Right lobe of liver (tissue), 6 donors: ENCODE measurements around the gene SRPK2. TPM values are rescaled to one million over a fixed set of nuclear protein-coding genes. Genes with fewer than 3 reads are reported as not detected.

Source experiments
- ATAC-seq, 4 donors: fragments of 200-7000 bp; cut with Tn5 transposase; one replicate each; pipeline ENCODE4 v1.9.1; 2020; ENCODE audit warnings: mild to moderate bottlenecking in 4 of 4, moderate library complexity in 4 of 4
- DNase-seq, 3 donors: peaks; one replicate each; pipeline ENCODE4 v3.0.0-alpha.2; 2020
- H3K27ac ChIP-seq, 3 donors: fragments of 200-600 bp; one replicate each; pipeline ENCODE4 v1.8.0; 2022
- H3K27me3 ChIP-seq, 2 donors: fragments of 200-600 bp; one replicate each; pipeline ENCODE4 v1.8.0; 2022
- H3K36me3 ChIP-seq, 4 donors: fragments of 200-600 bp; sonication (generic) in 1 of 4; one replicate each; pipeline versions ENCODE4 v1.5.1 to v1.8.0; 2017 to 2022; ENCODE audit warnings: control low read depth in 1 of 4
- H3K4me1 ChIP-seq, 4 donors: fragments of 200-600 bp; sonication (generic) in 1 of 4; one replicate each; pipeline versions ENCODE4 v1.5.1 to v1.8.0; 2017 to 2022; ENCODE audit warnings: control low read depth in 1 of 4
- H3K4me3 ChIP-seq, 3 donors: fragments of 200-600 bp; one replicate each; pipeline ENCODE4 v1.8.0; 2022
- H3K9me3 ChIP-seq, 4 donors: fragments of 200-600 bp; sonication (generic) in 1 of 4; one replicate each; pipeline versions ENCODE4 v1.5.1 to v1.8.0; 2017 to 2022; ENCODE audit warnings: control low read depth in 1 of 4
- CTCF ChIP-seq, 4 donors: fragments of 200-600 bp in 3 of 4; fragments of 450-650 bp in 1 of 4; IDR thresholded peaks; one replicate each; pipeline versions ENCODE4 v1.5.1 to v1.8.0; 2016 to 2022; ENCODE audit warnings: antibody characterized with exemption in 4 of 4, mild to moderate bottlenecking in 2 of 4
- POLR2A ChIP-seq: fragments of 450-650 bp; IDR thresholded peaks from one replicate; pipeline ENCODE4 v1.6.1; 2017; ENCODE audit warnings: antibody characterized with exemption, mild to moderate bottlenecking
- WGBS: methylation state at CpG from one replicate; pipeline ENCODE4 v1.1.6; 2018; ENCODE audit warnings: low coverage, low lambda C conversion rate; ENCODE audit not compliant: insufficient coverage; ENCODE audit errors: missing lambda C conversion rate; 5-methylcytosine and 5-hydroxymethylcytosine counted together
- intact Hi-C, 2 donors: fragments of 100-400 bp; cut with DNase I; formaldehyde crosslinking; loops; one replicate each; pipeline versions ENCODE4 v1.11.2 to v1.14.1; 2022
- total RNA-seq, 6 experiments: library from RNA; depleted of rRNA in 2 of 6; stranded (reverse); fragments of >200 nt in 2 of 6; fragmentation: NEBNext Ultra II Directional in 3 of 6; extraction: Animal tissue kit (Norgen Biotek cat#: 25700) in 3 of 6; gene quantifications; one replicate each; pipeline versions ENCODE4 v1.1.0 to v1.2.4, GENCODE V29; 2016 to 2023
- donor health status: DM: no; HTN: yes; CAD: no.
- donor health status: DM: no; HTN: no; CAD: no.
- donor health status: DM: no; HTN: no; CAD: no.
- donor health status: DM: no; HTN: yes; CAD: no.
- donor health status: DM: no; HTN: yes; CAD: no.

The SRPK2 gene
- total RNA-seq, 6 experiments from 2014 or later: 15.5 to 21.1 (median 18.2) TPM

DNA sequence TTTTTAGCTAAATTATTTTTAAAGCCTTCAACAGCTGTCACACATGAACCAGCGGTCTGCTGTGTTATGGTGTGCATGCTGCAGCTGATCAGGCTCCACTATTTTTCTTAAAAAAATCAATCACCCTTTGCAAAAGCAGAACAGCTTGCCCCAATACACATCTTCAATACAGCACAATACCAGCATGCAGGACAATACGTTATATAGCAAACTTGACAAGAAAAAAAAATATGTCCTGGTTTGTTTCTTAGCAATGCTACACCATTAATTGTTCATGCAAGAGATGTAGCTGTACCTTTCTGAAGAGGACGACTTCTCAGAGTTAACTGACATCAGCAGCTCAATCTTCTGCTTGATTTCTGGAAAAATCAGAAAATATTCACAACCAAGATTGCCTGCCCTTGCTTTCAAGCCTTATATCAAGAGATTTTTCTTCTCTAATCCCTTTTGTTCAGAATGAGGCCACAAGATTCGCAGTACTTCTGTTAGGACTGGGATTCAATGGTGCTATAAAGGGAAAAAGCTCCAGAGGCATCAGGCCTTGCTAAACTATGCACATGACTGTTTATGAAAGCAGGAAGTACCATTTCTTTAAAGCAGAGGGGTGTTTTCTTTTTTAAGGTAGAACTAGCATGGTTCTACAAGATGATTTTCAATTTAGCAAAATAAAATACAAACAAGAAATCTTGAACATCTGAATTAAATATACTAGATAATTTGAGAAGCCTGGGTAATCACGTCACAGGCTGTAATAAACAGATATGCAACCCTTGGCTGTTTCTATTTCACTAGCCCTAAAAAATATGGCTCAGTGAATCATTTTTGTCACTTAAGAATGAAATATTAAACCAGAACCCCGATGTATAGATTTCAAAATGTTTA, 120.0 kb downstream of the SRPK2 start:
- 4% methylated on average over 6 of the region's 6 CpGs for WGBS
- Histone ChIP-seq H3K9me3 (no peaks in the 10 kb centered on the region), H3K4me3 (peak overlapping the region; percentile 18 to 42 (median 35)), H3K36me3 (no peaks in the 10 kb centered on the region), H3K4me1 (peaks cover 0 to 14% (median 6%) of the 10 kb centered on the region in 4 donors), H3K27ac (peak overlapping the region; percentile 17 to 62 (median 42)), H3K27me3 (no peaks in the 10 kb centered on the region)
- ATAC-seq: peak; percentile 91 to 94 (median 94)
- DNase-seq: no peak
- intact Hi-C loops: no loop called here
- TF ChIP-seq POLR2A (no peak), CTCF (IDR thresholded peaks at IDR 0.05) (no peak)

DNA sequence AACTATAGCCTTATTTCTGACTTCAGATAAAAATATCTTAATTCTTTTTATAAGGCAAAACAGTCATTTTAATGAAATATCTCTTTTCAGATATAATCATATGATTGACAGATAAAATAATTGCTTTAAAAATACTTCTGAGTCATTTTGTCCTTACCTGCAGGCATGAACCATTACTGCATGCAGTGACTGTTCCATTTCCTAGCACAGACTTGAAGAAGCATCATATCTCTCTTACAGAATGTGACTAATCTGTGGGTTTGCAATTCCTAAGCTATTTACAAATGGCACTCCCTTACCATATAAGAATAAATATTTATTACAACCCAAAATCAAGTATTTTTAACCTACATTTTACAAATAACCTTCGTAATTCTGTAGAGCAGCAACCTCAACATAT, 120.7 kb downstream of the SRPK2 start:
- H3K27me3 ChIP-seq: no peaks in the 10 kb centered on the region
- TF ChIP-seq CTCF (IDR thresholded peaks at IDR 0.05) (no peak), POLR2A (no peak)
- no peak for DNase-seq
- intact Hi-C loops: no loop called here
- peak in 2 of 4 donors; percentile 34 to 53 for ATAC-seq
- peak overlapping the region; percentile 18 to 42 (median 35) for H3K4me3 ChIP-seq
- H3K27ac ChIP-seq: peak overlapping the region in 2 of 3 donors; percentile 17 to 42
- peaks cover 0 to 14% (median 6%) of the 10 kb centered on the region in 4 donors for H3K4me1 ChIP-seq
- H3K36me3 ChIP-seq: no peaks in the 10 kb centered on the region
- 32% methylated on average over 1 of the region's 1 CpG for WGBS
- no peaks in the 10 kb centered on the region for H3K9me3 ChIP-seq

- Histone ChIP-seq H3K9me3 (no peaks in the 10 kb centered on the region), H3K27me3 (no peaks in the 10 kb centered on the region), H3K27ac (no peak overlapping the region), H3K36me3 (no peaks in the 10 kb centered on the region), H3K4me1 (peaks cover 0 to 14% (median 6%) of the 10 kb centered on the region in 4 donors), H3K4me3 (no peak overlapping the region)
- TF ChIP-seq POLR2A (no peak), CTCF (IDR thresholded peaks at IDR 0.05) (no peak)
- WGBS: 53% methylated on average over 1 of the region's 1 CpG
- no peak for ATAC-seq
- DNase-seq: no peak
- intact Hi-C loops: no loop called here
Measured at GRCh38 chr7:105267244-105267643, 121.5 kb downstream of the SRPK2 start.

DNA sequence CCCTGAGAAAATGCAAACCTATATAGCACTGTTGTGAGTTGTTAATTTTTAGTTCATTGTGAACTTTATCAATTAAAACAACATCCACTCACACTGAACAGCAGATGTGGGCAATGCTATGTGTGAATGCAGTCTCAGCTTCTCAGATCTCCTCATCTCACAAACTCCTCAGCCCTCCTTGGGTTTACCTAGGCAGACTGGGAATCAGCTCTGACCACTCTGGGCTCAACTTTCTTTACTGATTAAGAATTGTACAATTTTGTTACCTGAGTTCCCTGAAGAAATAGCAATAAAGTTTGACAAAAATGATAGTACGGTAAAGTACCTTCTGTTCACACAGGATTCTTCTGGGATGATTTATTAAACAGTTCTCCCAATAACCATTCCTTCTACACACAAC, 124.0 kb downstream of the SRPK2 start:
- DNase-seq: no peak
- H3K4me1 ChIP-seq: peaks cover 0 to 18% (median 6%) of the 10 kb centered on the region in 4 donors
- H3K36me3 ChIP-seq: no peaks in the 10 kb centered on the region
- no peak overlapping the region for H3K27ac ChIP-seq
- H3K9me3 ChIP-seq: no peaks in the 10 kb centered on the region
- no peak for TF ChIP-seq CTCF (IDR thresholded peaks at IDR 0.05)
- TF ChIP-seq POLR2A: no peak
- WGBS: 100% methylated on average over 1 of the region's 1 CpG
- H3K27me3 ChIP-seq: no peaks in the 10 kb centered on the region
- no peak overlapping the region for H3K4me3 ChIP-seq
- ATAC-seq: no peak
- intact Hi-C loops: no loop called here
